DOHH2 (cell line): Measurements from ENCODE around the gene CISD1.

Experiments
- CTCF ChIP-seq: fragments of 200-600 bp; sonication (generic); IDR thresholded peaks from one replicate; pipeline ENCODE4 v1.5.1; 2014; ENCODE audit warnings: antibody characterized with exemption, mild to moderate bottlenecking, low read depth, low read length; ENCODE audit not compliant: poor library complexity, severe bottlenecking
- EZH2phosphoT487 ChIP-seq: fragments of 200-600 bp; sonication (generic); IDR thresholded peaks from 2 replicates; pipeline ENCODE4 v1.6.1; 2017; ENCODE audit warnings: borderline replicate concordance, mild to moderate bottlenecking, antibody characterized with exemption, low read length, moderate library complexity, mixed read lengths

- TF ChIP-seq CTCF (no peak), EZH2phosphoT487 (no peak)
Measured at GRCh38 chr10:58326967-58327381, 58.0 kb downstream of the CISD1 start.
